Measurements from ENCODE around the gene PNMA3.

The PNMA3 gene

GRCh38 chrX:153049093-153049492 lies 7.2 kb upstream of the PNMA3 start:
- H3K9me3 ChIP-seq (ENCODE audit: insufficient read depth, low read length), result no peaks in the 10 kb centered on the region
- H3K4me1 ChIP-seq (ENCODE audit: low read length), result no peaks in the 10 kb centered on the region
- H3K27ac ChIP-seq (ENCODE audit: low read length), result no peak overlapping the region
- H3K79me2 ChIP-seq (ENCODE audit: low read length), result no peaks in the 10 kb centered on the region
- no peak overlapping the region for H3K9ac ChIP-seq (ENCODE audit: low read length)
- H3K4me2 ChIP-seq (ENCODE audit: low read length), result no peak overlapping the region
- no peaks in the 10 kb centered on the region for H4K20me1 ChIP-seq (ENCODE audit: insufficient read depth, low read length)
- TF ChIP-seq, protein P1, sequence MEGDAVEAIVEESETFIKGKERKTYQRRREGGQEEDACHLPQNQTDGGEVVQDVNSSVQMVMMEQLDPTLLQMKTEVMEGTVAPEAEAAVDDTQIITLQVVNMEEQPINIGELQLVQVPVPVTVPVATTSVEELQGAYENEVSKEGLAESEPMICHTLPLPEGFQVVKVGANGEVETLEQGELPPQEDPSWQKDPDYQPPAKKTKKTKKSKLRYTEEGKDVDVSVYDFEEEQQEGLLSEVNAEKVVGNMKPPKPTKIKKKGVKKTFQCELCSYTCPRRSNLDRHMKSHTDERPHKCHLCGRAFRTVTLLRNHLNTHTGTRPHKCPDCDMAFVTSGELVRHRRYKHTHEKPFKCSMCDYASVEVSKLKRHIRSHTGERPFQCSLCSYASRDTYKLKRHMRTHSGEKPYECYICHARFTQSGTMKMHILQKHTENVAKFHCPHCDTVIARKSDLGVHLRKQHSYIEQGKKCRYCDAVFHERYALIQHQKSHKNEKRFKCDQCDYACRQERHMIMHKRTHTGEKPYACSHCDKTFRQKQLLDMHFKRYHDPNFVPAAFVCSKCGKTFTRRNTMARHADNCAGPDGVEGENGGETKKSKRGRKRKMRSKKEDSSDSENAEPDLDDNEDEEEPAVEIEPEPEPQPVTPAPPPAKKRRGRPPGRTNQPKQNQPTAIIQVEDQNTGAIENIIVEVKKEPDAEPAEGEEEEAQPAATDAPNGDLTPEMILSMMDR (IDR thresholded peaks at IDR 0.05; ENCODE audit: low read depth, low read length), result no peak
- TF ChIP-seq EZH2phosphoT487 (IDR thresholded peaks at IDR 0.05; ENCODE audit: low read depth), result no peak
- H3K4me3 ChIP-seq (ENCODE audit: low read length), result no peak overlapping the region
- no peaks in the 10 kb centered on the region for H3K27me3 ChIP-seq (ENCODE audit: low read depth, low read length)
- no peak overlapping the region for H2AFZ ChIP-seq (ENCODE audit: low read depth, low read length)
- H3K36me3 ChIP-seq (replicated peaks; ENCODE audit: low read depth, low read length), result no peaks in the 10 kb centered on the region

DNA sequence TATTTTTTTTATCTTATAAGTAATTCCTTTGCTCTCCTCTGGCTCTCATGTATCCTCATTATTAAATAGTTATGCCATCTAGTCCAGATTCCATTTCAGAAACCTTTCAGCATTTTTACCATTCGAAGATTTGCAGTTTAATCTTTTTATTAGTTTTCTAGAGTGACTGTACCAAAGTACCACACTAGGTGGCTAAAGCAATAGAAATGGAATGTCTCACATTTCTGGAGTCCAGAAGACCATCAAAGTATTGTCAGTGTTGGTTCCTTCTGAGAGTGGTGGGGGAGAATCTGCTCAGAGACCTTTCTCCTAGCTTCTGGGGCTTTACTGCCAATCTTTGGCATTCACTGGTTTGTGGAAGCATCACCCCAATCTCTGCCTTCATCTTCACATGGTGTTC lies 3.7 kb upstream of the PNMA3 start:
- Histone ChIP-seq H3K4me2 (ENCODE audit: low read length) (no peak overlapping the region), H3K27me3 (ENCODE audit: low read depth, low read length) (no peaks in the 10 kb centered on the region), H3K79me2 (ENCODE audit: low read length) (no peaks in the 10 kb centered on the region), H3K9ac (ENCODE audit: low read length) (no peak overlapping the region), H3K4me1 (ENCODE audit: low read length) (no peaks in the 10 kb centered on the region), H3K36me3 (replicated peaks; ENCODE audit: low read depth, low read length) (no peaks in the 10 kb centered on the region), H4K20me1 (ENCODE audit: insufficient read depth, low read length) (no peaks in the 10 kb centered on the region), H3K27ac (ENCODE audit: low read length) (no peak overlapping the region), H2AFZ (ENCODE audit: low read depth, low read length) (no peak overlapping the region), H3K4me3 (ENCODE audit: low read length) (no peak overlapping the region), H3K9me3 (ENCODE audit: insufficient read depth, low read length) (no peaks in the 10 kb centered on the region)
- TF ChIP-seq EZH2phosphoT487 (IDR thresholded peaks at IDR 0.05; ENCODE audit: low read depth), result no peak
- TF ChIP-seq, protein P1 (IDR thresholded peaks at IDR 0.05; ENCODE audit: low read depth, low read length), result no peak

- Histone ChIP-seq H3K27ac (ENCODE audit: low read length) (no peak overlapping the region), H3K4me2 (ENCODE audit: low read length) (no peak overlapping the region), H2AFZ (ENCODE audit: low read depth, low read length) (no peak overlapping the region), H3K4me1 (ENCODE audit: low read length) (0 out of 2 replicates have a peak, but pooled peaks cover 7% of the 10 kb centered on the region), H3K36me3 (replicated peaks; ENCODE audit: low read depth, low read length) (no peaks in the 10 kb centered on the region), H3K27me3 (ENCODE audit: low read depth, low read length) (no peaks in the 10 kb centered on the region), H4K20me1 (ENCODE audit: insufficient read depth, low read length) (no peaks in the 10 kb centered on the region), H3K9me3 (ENCODE audit: insufficient read depth, low read length) (no peaks in the 10 kb centered on the region), H3K4me3 (ENCODE audit: low read length) (no peak overlapping the region), H3K9ac (ENCODE audit: low read length) (no peak overlapping the region), H3K79me2 (ENCODE audit: low read length) (no peaks in the 10 kb centered on the region)
- TF ChIP-seq, protein P1 (IDR thresholded peaks at IDR 0.05; ENCODE audit: low read depth, low read length), result no peak
- TF ChIP-seq EZH2phosphoT487 (IDR thresholded peaks at IDR 0.05; ENCODE audit: low read depth), result no peak
Measured at GRCh38 chrX:153057281-153057680, 1.0 kb downstream of the PNMA3 start.

DNA sequence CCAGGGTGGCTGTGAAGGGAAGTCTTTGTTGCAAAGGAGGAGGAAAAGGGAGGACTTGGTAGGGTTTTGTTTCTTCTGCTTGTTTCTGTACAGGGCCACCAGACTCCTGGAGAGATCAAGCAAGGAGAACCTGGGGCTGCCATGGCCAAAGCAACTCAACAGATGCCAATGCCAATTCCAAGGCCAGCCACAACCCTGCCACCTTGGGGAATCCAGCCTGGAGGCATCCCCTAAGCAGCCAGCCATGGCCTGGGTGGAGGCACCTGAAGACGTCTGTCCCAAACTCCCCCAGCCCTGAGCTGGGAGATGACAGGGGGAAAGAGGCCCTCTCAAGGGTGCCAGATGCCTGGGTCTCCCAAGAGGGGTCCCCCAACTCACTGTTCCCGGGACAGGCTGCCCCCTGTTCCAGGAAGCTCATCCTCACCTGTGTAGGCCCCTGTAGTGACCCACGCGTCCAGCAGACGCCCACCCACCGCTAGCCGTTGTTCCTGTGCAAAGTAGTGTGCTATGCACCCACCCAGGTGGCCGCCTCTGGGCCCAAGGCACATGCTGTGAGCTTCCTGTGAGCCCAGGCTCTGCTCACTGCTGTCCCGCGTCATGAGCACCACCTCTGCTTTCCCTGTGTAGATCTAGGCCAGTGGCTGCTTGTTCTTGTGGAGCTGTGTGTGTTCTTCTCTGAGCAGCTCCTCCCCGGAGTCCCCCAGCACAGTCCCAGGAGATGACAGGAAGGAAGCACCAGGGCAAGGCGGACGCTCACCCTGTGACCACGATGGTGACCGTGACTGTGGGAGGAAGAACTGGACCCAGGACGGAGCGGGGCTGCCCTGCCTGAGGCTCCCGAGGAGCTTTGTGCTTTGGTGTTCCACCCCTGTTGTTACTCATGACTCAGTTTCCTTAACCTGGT lies 3.2 kb downstream of the PNMA3 start:
- H3K4me1 ChIP-seq (ENCODE audit: low read length), result 0 out of 2 replicates have a peak, but pooled peaks cover 7% of the 10 kb centered on the region
- H3K9me3 ChIP-seq (ENCODE audit: insufficient read depth, low read length), result no peaks in the 10 kb centered on the region
- H3K4me2 ChIP-seq (ENCODE audit: low read length), result no peak overlapping the region
- H3K27me3 ChIP-seq (ENCODE audit: low read depth, low read length), result no peaks in the 10 kb centered on the region
- H3K4me3 ChIP-seq (ENCODE audit: low read length), result no peak overlapping the region
- no peak overlapping the region for H2AFZ ChIP-seq (ENCODE audit: low read depth, low read length)
- H3K9ac ChIP-seq (ENCODE audit: low read length), result no peak overlapping the region
- no peaks in the 10 kb centered on the region for H3K36me3 ChIP-seq (replicated peaks; ENCODE audit: low read depth, low read length)
- no peaks in the 10 kb centered on the region for H3K79me2 ChIP-seq (ENCODE audit: low read length)
- no peak overlapping the region for H3K27ac ChIP-seq (ENCODE audit: low read length)
- TF ChIP-seq, protein P1 (IDR thresholded peaks at IDR 0.05; ENCODE audit: low read depth, low read length), result no peak
- no peak for TF ChIP-seq EZH2phosphoT487 (IDR thresholded peaks at IDR 0.05; ENCODE audit: low read depth)
- no peaks in the 10 kb centered on the region for H4K20me1 ChIP-seq (ENCODE audit: insufficient read depth, low read length)

Measured in OCI-LY3 (cell line).